Lower lobe of right lung (tissue), 2 donors: ENCODE measurements around the gene ASCC3. TPM values are rescaled to one million over a fixed set of nuclear protein-coding genes. Genes with fewer than 3 reads are reported as not detected.
A peak's percentile ranks its signal among the peaks of the same experiment; 100 is the strongest.

Experiments used
- ATAC-seq, 2 donors: fragments of 200-7000 bp; cut with Tn5 transposase; one replicate each; pipeline ENCODE4 v1.9.1; 2020 to 2022; ENCODE audit warnings: mild to moderate bottlenecking in 2 of 2, moderate library complexity in 2 of 2
- DNase-seq: peaks from one replicate; pipeline ENCODE4 v3.0.0-alpha.2; 2020
- H3K27ac ChIP-seq: fragments of 200-600 bp; one replicate; pipeline ENCODE4 v1.8.0; 2022
- H3K27me3 ChIP-seq: fragments of 200-600 bp; one replicate; pipeline ENCODE4 v1.8.0; 2022; ENCODE audit warnings: low read depth
- H3K36me3 ChIP-seq: fragments of 200-600 bp; one replicate; pipeline ENCODE4 v1.8.0; 2022; ENCODE audit warnings: mild to moderate bottlenecking
- H3K4me1 ChIP-seq: fragments of 200-600 bp; one replicate; pipeline ENCODE4 v1.8.0; 2022
- H3K4me3 ChIP-seq: fragments of 200-600 bp; one replicate; pipeline ENCODE4 v1.8.0; 2022; ENCODE audit warnings: mild to moderate bottlenecking
- H3K9me3 ChIP-seq: fragments of 200-600 bp; one replicate; pipeline ENCODE4 v1.8.0; 2022
- intact Hi-C: fragments of 100-400 bp; cut with DNase I; formaldehyde crosslinking; loops from one replicate; pipeline ENCODE4 v1.11.0; 2022
- long read RNA-seq: library from polyadenylated mRNA; unstranded; transcript quantifications from one replicate; pipeline ENCODE4 v2.0.0, GENCODE V29; 2021
- total RNA-seq: library from RNA; stranded (reverse); fragmentation: NEBNext Ultra II Directional; extraction: Animal tissue kit (Norgen Biotek cat#: 25700); gene quantifications from one replicate; pipeline ENCODE4 v1.2.1, GENCODE V29; 2021
- TF ChIP-seq, protein P1 (sequence below): fragments of 200-600 bp; IDR thresholded peaks from one replicate; pipeline ENCODE4 v1.8.0; 2022; ENCODE audit warnings: antibody characterized with exemption, mild to moderate bottlenecking
- donor health status: DM: no; HTN: yes; CAD: no; lungs with severe emphysema.

The ASCC3 gene, protein sequence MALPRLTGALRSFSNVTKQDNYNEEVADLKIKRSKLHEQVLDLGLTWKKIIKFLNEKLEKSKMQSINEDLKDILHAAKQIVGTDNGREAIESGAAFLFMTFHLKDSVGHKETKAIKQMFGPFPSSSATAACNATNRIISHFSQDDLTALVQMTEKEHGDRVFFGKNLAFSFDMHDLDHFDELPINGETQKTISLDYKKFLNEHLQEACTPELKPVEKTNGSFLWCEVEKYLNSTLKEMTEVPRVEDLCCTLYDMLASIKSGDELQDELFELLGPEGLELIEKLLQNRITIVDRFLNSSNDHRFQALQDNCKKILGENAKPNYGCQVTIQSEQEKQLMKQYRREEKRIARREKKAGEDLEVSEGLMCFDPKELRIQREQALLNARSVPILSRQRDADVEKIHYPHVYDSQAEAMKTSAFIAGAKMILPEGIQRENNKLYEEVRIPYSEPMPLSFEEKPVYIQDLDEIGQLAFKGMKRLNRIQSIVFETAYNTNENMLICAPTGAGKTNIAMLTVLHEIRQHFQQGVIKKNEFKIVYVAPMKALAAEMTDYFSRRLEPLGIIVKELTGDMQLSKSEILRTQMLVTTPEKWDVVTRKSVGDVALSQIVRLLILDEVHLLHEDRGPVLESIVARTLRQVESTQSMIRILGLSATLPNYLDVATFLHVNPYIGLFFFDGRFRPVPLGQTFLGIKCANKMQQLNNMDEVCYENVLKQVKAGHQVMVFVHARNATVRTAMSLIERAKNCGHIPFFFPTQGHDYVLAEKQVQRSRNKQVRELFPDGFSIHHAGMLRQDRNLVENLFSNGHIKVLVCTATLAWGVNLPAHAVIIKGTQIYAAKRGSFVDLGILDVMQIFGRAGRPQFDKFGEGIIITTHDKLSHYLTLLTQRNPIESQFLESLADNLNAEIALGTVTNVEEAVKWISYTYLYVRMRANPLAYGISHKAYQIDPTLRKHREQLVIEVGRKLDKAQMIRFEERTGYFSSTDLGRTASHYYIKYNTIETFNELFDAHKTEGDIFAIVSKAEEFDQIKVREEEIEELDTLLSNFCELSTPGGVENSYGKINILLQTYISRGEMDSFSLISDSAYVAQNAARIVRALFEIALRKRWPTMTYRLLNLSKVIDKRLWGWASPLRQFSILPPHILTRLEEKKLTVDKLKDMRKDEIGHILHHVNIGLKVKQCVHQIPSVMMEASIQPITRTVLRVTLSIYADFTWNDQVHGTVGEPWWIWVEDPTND (N-terminal part only)
- 34.8 TPM for total RNA-seq
- long read RNA-seq, partial matches to known transcripts = 5 of 12 reads
- long read RNA-seq, other reads (novel, unspliced or antisense) = 5 of 12 reads

DNA sequence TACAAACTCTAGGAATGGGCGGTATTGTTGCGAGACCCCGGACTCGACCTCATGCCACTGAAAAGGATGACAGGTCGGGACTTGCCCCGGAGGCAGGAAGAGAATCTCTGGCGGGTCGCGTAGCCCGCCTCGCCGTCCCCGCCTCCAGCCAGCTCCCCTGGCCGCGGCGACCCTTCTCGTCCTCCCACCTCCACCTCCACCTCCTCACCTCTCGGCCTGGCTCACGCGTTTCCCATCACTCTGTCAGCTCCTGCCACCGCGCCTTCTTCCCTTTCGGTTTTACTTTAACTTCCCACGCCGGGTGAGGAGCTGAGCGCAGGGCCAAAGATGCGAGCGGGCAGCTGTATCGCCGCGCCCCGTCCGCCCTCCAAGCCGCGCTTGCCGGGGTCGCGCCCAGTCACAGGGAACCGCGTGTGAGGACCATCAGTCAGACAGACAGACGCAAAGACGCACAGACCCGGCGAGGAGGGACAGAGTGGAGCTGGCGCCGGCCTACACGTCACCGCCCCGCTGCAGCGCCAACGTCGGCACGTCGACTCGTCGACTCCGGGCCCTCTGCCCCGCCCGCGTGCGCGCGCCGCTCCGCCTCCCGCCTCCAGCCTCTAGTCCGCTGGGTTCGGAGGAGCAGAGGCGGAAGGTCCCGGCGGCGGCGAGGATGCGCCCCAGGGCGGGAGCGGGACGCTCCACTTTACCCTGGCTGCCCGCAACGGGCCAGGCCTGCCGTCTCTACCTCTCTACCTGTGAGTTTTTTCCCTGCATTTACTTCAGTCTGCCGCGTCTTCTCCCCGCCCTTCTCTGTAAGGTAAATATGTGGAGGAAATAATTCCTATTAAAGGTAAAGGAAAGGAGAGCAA lies at the start of gene ASCC3:
TSS of gene ASCC3 (minus strand) at position 477 of the 854 bp plus-strand sequence. CDS start 13,332 bp downstream, outside the sequence.
- peak; percentile 100 for ATAC-seq
- DNase-seq = peak; percentile 96
- Histone ChIP-seq H3K27me3 (no peaks in the 10 kb centered on the region), H3K4me3 (peak within 1 kb of the TSS; percentile 84), H3K9me3 (no peaks in the 10 kb centered on the region), H3K27ac (peak within 1 kb of the TSS; percentile 90), H3K4me1 (peaks cover 34% of the 10 kb centered on the region), H3K36me3 (no peaks in the 10 kb centered on the region)
- TF ChIP-seq, protein P1, sequence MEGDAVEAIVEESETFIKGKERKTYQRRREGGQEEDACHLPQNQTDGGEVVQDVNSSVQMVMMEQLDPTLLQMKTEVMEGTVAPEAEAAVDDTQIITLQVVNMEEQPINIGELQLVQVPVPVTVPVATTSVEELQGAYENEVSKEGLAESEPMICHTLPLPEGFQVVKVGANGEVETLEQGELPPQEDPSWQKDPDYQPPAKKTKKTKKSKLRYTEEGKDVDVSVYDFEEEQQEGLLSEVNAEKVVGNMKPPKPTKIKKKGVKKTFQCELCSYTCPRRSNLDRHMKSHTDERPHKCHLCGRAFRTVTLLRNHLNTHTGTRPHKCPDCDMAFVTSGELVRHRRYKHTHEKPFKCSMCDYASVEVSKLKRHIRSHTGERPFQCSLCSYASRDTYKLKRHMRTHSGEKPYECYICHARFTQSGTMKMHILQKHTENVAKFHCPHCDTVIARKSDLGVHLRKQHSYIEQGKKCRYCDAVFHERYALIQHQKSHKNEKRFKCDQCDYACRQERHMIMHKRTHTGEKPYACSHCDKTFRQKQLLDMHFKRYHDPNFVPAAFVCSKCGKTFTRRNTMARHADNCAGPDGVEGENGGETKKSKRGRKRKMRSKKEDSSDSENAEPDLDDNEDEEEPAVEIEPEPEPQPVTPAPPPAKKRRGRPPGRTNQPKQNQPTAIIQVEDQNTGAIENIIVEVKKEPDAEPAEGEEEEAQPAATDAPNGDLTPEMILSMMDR = no peak
- intact Hi-C loops = no loop called here

DNA sequence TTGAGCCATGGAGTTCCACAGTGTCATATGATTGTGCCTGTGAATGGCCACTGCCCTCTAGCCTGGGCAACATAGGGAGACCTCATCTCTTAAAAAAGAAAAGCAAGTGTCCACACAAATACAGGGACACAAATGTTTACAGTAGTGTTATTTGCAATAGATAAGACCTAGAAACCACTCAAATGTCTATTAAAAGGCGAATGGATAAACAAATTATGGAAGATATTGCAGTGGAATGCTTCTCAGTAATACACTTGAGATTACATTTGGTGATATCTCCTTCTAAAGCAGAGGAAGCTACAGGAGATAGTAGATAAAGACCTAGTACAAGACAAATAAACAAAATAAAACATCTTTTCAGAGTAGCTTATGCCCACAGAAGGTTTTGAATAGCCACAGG lies 44.6 kb upstream of the ASCC3 start:
- H3K4me3 ChIP-seq = no peak overlapping the region
- no peaks in the 10 kb centered on the region for H3K4me1 ChIP-seq
- H3K36me3 ChIP-seq = no peaks in the 10 kb centered on the region
- no peak for ATAC-seq
- no peak overlapping the region for H3K27ac ChIP-seq
- intact Hi-C loops = no loop called here
- H3K27me3 ChIP-seq = no peaks in the 10 kb centered on the region
- H3K9me3 ChIP-seq = no peaks in the 10 kb centered on the region
- TF ChIP-seq, protein P1 = no peak
- DNase-seq = no peak

DNA sequence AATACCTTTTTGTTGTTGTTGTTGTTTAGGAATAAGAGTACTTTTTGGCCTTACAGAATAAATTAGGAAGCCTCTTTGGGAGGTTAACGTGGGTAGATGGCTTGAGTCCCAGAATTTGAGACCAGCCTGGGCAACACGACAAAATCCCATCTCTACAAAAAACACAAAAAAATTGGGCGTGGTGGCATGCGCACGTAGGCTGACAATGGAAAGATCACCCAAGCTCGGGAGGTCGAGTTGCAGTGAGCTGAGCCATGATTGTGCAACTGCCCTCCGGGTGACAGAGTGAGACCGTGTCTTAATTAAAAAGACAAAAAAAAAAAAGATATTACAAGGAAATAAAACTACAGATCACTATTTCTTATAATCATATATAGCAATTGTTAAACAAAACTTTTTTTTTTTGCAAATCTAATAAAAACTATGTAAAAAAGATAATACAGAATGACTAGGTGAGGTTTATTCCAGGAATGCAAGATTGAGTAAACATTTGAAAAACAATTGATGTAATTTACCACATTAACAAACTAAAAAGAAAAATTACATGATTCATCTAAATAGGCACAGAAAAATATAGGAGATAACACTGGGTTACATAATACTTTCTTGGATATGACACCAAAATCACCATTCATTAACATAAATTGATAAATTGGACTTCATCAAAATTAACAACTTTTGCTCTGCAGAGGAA lies 43.6 kb upstream of the ASCC3 start:
- no peaks in the 10 kb centered on the region for H3K4me1 ChIP-seq
- H3K27ac ChIP-seq = no peak overlapping the region
- no peak overlapping the region for H3K4me3 ChIP-seq
- TF ChIP-seq, protein P1 = no peak
- ATAC-seq (no peak), DNase-seq (no peak)
- H3K36me3 ChIP-seq = no peaks in the 10 kb centered on the region
- no peaks in the 10 kb centered on the region for H3K27me3 ChIP-seq
- intact Hi-C loops = no loop called here
- no peaks in the 10 kb centered on the region for H3K9me3 ChIP-seq

DNA sequence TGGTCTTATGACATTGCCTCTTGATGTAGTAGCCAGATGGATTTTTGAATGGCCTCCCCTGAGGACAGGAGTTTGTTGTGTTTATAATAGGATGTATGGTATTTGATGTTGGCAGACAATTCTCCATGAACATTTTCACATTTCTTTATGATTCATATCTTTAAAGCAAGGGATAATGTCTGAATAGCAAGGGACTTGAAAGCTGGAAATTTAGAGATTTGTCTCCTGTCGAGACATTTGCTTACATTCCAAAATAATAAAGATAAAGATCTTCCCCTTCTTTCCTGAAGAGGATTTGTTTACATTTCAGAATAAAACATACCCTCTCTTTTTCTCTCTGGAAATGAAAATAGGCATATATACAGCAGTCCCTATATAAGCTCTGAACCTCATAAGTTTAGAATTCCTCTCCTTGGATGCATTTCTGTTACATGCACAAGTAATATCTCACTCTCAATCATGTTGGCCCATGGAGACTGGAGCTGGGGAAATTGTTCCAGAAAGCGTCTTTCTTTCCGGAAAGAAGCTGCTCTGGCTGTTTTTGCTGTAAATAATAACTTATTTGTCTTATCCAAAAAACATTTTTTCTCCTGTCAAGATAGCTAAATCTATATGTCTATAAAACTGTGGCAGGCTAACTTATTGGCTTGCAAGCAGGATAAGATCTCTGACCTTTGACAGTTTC lies 42.5 kb upstream of the ASCC3 start:
- Histone ChIP-seq H3K4me3 (no peak overlapping the region), H3K36me3 (no peaks in the 10 kb centered on the region), H3K9me3 (no peaks in the 10 kb centered on the region), H3K4me1 (no peaks in the 10 kb centered on the region), H3K27me3 (no peaks in the 10 kb centered on the region), H3K27ac (no peak overlapping the region)
- intact Hi-C loops = no loop called here
- no peak for ATAC-seq
- DNase-seq = no peak
- TF ChIP-seq, protein P1 = no peak
